Stimulated activated CD4-positive, alpha-beta T cell treated with anti-CD3 and anti-CD28 coated beads, TNF-alpha, amount 100 ng/mL, for 4 hours (primary cell): ENCODE data around the gene GRM7.

Experiments used
- DNase-seq, 3 experiments: peaks; one replicate each; pipeline ENCODE4 v3.0.0-alpha.2; 2020; ENCODE audit warnings: low read depth in 3 of 3

GRM7 gene

GRCh38 chr3:7788881-7789280 lies 928.0 kb downstream of the GRM7 start:
- no peak for DNase-seq

GRCh38 chr3:7789324-7789723 lies 928.4 kb downstream of the GRM7 start:
- DNase-seq = no peak

- DNase-seq = no peak
Observed at GRCh38 chr3:7790141-7790540, 929.2 kb downstream of the GRM7 start.
